Embryonic facial prominence (tissue), 1 donor: ENCODE results near the gene SLC6A2.
"Not testable (repeated sequence)": the region's sequence is repeated elsewhere in the genome, so short reads cannot be mapped to it uniquely, and the experiment has no call there.

Source experiments
- DNase-seq: peaks from one replicate; pipeline ENCODE4 v3.0.0-alpha.2; 2016; ENCODE audit errors: extremely low spot score

The SLC6A2 gene

GRCh38 chr16:55711959-55712876 is 56.4 kb downstream of the SLC6A2 start:
- DNase-seq: peak; percentile 42

- no peak for DNase-seq
Measured at GRCh38 chr16:55713103-55713502, 57.3 kb downstream of the SLC6A2 start.

GRCh38 chr16:55717326-55717725 is 61.5 kb downstream of the SLC6A2 start:
- no peak for DNase-seq

GRCh38 chr16:55725055-55725777 is 69.4 kb downstream of the SLC6A2 start:
- no peak for DNase-seq

GRCh38 chr16:55728797-55729196 is 73.0 kb downstream of the SLC6A2 start:
- no peak for DNase-seq

- no peak for DNase-seq
Measured at GRCh38 chr16:55730115-55730514, 74.3 kb downstream of the SLC6A2 start.

- DNase-seq: no peak
Measured at GRCh38 chr16:55732496-55732895, 76.7 kb downstream of the SLC6A2 start.

GRCh38 chr16:55734665-55735064 is 78.9 kb downstream of the SLC6A2 start:
- no peak for DNase-seq

- DNase-seq: no peak
Measured at GRCh38 chr16:55735120-55735781, 79.5 kb downstream of the SLC6A2 start.

- DNase-seq: no peak
Measured at GRCh38 chr16:55736671-55737070, 80.9 kb downstream of the SLC6A2 start.

GRCh38 chr16:55737318-55737717 is 81.5 kb downstream of the SLC6A2 start:
- no peak for DNase-seq

GRCh38 chr16:55737966-55738365 is 82.2 kb downstream of the SLC6A2 start:
- no peak for DNase-seq

GRCh38 chr16:55746081-55746480 is 90.3 kb downstream of the SLC6A2 start:
- DNase-seq: no peak

GRCh38 chr16:55747785-55748184 is 92.0 kb downstream of the SLC6A2 start:
- DNase-seq: no peak

GRCh38 chr16:55752465-55753144 is 96.8 kb downstream of the SLC6A2 start:
- DNase-seq: not testable (repeated sequence)

- DNase-seq: not testable (repeated sequence)
Measured at GRCh38 chr16:55753145-55753631, 97.4 kb downstream of the SLC6A2 start.
